IPS-20b (cell line): ENCODE data around the gene CCNK.

Experiments used
- H3K27ac ChIP-seq: one replicate; pipeline ENCODE4 v1.5.1; 2013; ENCODE audit warnings: low read length
- H3K27me3 ChIP-seq: 2 replicates; pipeline ENCODE4 v1.6.1; 2013; ENCODE audit warnings: mild to moderate bottlenecking, low read length, inconsistent platforms; ENCODE audit not compliant: insufficient read depth
- H3K36me3 ChIP-seq: 2 replicates; pipeline ENCODE4 v1.6.1; 2013; ENCODE audit warnings: low read depth, mild to moderate bottlenecking, inconsistent platforms, low read length, moderate library complexity; ENCODE audit not compliant: insufficient read depth
- H3K4me1 ChIP-seq: 2 replicates; pipeline ENCODE4 v1.6.1; 2013; ENCODE audit warnings: mild to moderate bottlenecking, control low read depth, inconsistent platforms, low read length, moderate library complexity; ENCODE audit not compliant: insufficient read depth
- H3K4me3 ChIP-seq: 2 replicates; pipeline ENCODE4 v1.5.1; 2013; ENCODE audit warnings: mild to moderate bottlenecking, low read length, inconsistent platforms
- H3K9ac ChIP-seq: 2 replicates; pipeline ENCODE4 v1.6.1; 2013; ENCODE audit warnings: low read depth, mild to moderate bottlenecking, inconsistent platforms, low read length, moderate library complexity
- H3K9me3 ChIP-seq: 2 replicates; pipeline ENCODE4 v1.6.1; 2013; ENCODE audit warnings: mild to moderate bottlenecking, low read depth, low read length, inconsistent platforms; ENCODE audit not compliant: insufficient read depth

Gene CCNK

DNA sequence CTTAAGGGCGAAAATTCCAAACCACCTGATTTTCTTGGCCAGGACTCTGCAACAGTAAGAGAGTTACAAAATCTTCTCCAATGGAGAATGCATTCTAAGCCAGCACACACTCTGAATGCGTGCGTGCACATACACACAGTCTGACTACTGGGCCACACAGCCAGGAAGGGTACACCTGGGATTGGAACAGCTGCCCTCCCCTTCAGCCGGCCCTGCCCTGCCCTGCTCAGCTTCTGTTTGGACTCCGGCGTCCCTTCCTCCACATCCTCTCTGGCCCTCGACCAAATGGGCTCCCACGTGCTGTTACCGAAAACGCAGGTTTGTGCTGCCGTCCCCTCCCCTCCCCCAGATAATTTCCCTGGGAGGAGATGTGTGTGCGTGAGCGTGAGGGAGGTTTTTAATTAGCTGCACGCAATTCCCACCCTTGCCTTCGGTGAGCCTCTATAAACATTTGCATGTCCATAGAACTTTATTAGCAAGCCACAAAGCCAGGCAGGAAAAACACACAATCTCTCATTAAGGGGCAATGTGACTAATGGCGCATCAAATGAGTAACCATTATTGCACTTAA lies 43.0 kb downstream of the CCNK start:
- Histone ChIP-seq H3K9me3 (no peaks in the 10 kb centered on the region), H3K9ac (peak overlapping the region; percentile 14; the same call in 1 of the 2 replicates), H3K4me1 (peaks cover 20% of the 10 kb centered on the region; the same call in 1 of the 2 replicates), H3K36me3 (no peaks in the 10 kb centered on the region), H3K27ac (no peak overlapping the region), H3K27me3 (no peaks in the 10 kb centered on the region), H3K4me3 (no peak overlapping the region)

DNA sequence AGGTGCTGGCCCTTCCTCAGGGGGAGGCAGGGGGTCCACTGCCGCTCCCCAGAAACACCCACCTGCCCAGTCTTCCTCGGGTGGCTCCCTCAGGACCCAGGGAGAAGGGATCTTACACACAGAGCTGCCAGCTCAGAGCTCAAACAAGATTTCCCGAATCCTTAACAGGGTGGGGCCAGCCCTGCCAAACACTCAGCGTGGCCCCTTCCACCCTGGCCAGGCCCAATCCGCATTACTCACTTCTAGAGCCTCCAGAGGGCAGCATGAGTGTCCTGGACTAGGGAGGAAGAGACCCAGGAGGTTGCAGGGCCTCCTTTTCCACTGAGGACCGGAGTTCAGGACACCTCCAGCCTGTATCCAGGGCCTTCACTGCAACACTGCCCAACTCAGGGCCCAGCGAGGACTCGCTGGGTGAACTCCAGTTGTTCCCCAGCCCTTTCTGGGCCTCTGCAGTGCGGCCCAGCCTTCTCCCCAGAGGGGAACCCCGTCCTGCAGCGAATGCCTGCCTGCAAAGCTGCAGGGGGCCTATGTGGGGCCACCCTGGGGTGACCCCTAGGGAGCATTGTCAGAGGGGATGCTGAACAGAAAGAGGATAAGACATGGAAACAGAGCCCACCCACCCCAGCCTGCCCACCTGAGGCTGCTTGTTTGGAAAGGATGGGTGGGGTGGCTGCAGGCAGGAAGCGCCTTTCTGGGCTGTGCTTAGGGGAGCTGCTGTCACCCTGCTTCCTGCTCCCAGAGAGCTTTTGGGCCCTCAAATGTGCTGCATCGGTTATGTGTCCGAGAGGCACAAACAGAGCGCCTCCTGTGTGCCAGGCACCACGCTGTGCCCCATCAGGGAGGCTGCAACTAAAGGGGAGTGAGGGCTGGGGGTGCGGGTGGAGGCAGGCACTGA lies 43.8 kb downstream of the CCNK start:
- H3K9me3 ChIP-seq = no peaks in the 10 kb centered on the region
- H3K27me3 ChIP-seq = no peaks in the 10 kb centered on the region
- peak overlapping the region; percentile 14; the same call in 1 of the 2 replicates for H3K9ac ChIP-seq
- no peak overlapping the region for H3K27ac ChIP-seq
- H3K36me3 ChIP-seq = no peaks in the 10 kb centered on the region
- peaks cover 20% of the 10 kb centered on the region; the same call in 1 of the 2 replicates for H3K4me1 ChIP-seq
- H3K4me3 ChIP-seq = no peak overlapping the region

DNA sequence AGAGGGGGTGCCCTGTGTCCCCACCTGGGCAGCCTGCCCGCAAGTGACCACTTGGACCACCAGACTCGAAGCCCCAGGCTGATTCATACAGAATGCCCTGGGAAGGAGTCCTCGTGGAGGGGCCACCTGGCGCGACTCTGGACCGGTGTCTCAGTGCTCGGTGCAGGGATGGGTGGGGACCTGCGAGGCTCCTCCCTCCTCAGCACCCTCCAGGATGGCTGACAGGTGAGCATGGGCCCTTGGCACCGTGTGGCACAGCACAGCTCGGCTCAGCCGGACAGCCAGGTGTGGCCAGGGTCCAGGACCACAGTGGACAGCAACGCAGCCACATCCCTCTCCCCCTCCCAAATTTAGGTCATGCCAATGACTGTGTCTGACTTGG lies 44.5 kb downstream of the CCNK start:
- H3K9me3 ChIP-seq = no peaks in the 10 kb centered on the region
- H3K36me3 ChIP-seq = no peaks in the 10 kb centered on the region
- H3K27me3 ChIP-seq = no peaks in the 10 kb centered on the region
- no peak overlapping the region for H3K9ac ChIP-seq
- peaks cover 22% of the 10 kb centered on the region for H3K4me1 ChIP-seq
- H3K4me3 ChIP-seq = no peak overlapping the region
- no peak overlapping the region for H3K27ac ChIP-seq

DNA sequence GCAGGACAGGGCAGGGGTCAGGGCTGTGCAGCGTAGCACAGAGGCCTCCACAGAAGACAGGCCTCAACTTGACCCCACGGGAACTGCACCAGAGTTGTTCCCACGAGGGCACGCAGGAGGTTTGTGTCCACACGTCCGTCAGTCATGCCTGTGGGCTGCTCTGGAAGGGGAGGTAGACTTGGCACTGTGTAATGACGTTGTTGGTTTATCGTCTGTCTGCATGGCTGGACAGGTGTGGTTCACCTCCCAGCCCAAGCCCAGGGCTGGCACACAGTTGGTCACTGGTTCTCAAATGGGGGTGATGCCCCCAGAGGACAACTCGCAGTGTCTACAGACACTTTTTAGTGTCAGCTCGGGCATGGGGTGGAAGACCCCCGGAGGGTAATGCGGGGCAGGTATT lies 45.8 kb downstream of the CCNK start:
- no peak overlapping the region for H3K9ac ChIP-seq
- H3K9me3 ChIP-seq = no peaks in the 10 kb centered on the region
- H3K4me1 ChIP-seq = peaks cover 29% of the 10 kb centered on the region
- no peaks in the 10 kb centered on the region for H3K27me3 ChIP-seq
- H3K4me3 ChIP-seq = no peak overlapping the region
- H3K27ac ChIP-seq = no peak overlapping the region
- H3K36me3 ChIP-seq = no peaks in the 10 kb centered on the region

DNA sequence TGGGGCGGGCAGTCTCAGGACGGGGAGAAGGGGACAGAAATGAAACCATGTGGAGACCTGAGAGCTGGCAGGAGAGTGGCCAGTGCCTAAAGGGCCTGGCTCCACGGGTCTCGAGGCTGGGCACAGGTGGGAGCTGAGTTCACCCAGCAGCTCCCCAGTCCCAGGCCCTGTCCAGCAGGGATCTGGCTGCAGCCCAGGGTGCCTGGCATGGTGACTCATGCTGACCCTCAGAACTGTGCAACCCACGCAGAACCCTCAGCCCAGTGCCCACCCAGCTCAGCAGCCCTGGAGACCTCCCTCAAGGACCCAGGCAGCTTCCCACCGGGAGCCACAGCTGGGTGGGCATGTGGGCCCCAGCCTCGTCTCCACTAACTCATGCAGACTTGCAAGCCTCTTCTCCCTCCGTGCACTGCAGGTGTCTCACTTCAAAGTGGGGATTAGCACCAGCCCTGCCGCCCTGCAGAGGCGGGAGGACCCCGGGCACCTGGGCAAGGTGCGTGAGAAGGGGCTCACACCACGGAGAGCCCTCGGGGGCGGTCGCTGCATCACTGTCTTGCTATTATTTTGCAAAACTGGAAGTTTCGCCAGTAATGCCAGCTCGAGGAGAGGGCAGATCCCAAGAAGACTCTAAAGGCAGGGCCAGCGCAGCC lies 46.3 kb downstream of the CCNK start:
- H3K27me3 ChIP-seq = no peaks in the 10 kb centered on the region
- H3K9me3 ChIP-seq = no peaks in the 10 kb centered on the region
- H3K27ac ChIP-seq = no peak overlapping the region
- no peak overlapping the region for H3K9ac ChIP-seq
- no peaks in the 10 kb centered on the region for H3K36me3 ChIP-seq
- H3K4me3 ChIP-seq = no peak overlapping the region
- peaks cover 28% of the 10 kb centered on the region for H3K4me1 ChIP-seq

DNA sequence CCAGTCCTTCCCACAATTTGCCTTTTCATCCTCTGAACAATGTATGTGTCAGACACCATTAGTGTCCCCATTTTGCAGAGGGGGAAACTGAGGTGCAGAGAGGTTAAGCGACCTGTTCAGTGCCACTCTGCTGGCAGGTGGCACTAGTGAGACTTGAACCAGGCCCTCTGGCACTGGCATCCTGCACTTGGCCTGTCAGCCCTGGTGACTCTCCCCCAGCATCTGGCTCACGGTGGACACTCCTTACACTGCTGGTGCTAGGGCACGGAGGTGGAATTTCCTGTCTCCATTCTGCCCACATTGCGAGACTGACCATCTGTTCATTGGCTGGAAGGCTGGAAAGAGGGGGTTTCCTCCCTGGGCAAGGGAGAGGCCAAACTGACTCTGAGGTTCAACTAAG lies 48.7 kb downstream of the CCNK start:
- Histone ChIP-seq H3K4me1 (peaks cover 12% of the 10 kb centered on the region), H3K27me3 (no peaks in the 10 kb centered on the region), H3K9me3 (no peaks in the 10 kb centered on the region), H3K4me3 (no peak overlapping the region), H3K9ac (no peak overlapping the region), H3K27ac (no peak overlapping the region), H3K36me3 (no peaks in the 10 kb centered on the region)

DNA sequence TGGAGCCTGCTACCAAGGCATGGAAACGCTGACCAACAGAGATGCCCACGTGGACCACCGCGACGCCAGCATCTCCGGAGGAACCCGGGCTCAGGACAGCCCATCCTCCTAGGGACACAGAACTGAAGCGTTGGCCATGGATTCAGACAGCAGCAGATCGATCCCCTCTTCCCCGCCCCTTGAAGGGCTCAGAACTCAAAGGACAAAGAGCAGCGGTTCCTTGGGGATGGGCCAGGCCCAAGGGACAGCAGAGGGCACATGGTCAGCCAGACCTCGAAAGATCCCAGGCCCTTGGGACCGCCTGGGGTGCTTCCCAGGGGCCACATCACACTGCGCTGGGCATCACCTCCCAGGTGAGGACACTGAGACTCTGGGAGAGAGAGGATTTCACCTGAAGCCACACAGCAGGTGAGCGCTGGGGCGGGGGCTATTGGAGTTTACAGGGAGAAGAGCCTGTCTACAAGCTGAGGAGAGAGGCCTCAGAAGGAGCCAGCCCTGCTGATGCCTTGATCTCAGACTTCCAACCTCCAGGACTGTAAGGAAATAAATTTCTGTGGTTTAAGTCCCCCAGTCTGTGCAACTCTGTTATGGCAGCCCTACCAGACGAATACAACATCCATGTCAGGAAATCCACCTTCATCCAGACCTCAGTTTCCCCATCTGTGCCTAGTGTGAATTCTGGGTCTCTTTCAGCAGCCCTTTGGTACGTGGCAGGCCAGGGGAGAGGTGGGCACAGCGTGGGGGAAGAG lies 49.4 kb downstream of the CCNK start:
- Histone ChIP-seq H3K27ac (peak overlapping the region; percentile 39), H3K9ac (no peak overlapping the region; the same call in 1 of the 2 replicates)

DNA sequence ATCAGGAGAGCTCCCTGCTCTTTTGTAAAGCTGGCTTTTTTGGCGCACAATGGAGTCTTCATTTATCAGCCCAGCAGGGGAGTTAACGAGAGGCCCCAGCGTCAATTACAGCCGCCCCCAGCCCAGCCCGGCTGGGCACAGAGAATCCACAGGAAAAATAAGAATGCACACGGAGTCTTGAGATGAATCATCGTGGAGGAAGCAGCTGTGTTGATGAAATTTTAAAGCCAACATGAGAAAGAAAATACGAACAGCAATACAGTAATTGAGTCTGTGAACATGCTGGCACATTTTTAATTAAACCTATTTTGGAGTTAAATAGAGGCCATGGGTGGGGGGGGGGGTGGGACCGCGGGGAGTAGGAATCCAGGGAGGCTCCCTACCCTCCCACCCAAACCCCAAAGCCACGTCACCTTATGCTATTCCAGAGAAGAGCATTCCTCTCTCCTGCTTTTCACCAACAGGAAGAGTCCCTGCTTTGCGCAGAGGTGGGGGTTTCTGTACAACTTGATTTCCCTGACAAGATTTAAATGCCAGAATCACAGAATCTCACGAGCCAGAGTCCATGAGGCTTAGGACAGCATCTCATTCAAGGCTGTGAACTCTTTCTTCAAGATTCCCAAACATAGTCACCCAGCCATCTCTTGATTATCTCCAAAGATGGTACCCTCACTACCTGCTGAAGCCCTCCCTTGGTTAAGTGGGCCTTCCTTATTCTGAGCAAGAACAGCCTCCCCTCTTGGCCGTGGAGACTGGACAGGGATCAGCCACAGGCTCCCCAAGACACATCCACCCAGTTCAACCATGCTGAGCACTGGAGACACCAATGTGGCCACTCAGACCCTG lies 50.3 kb downstream of the CCNK start:
- H3K27ac ChIP-seq = peak overlapping the region; percentile 39
- H3K4me1 ChIP-seq = peaks cover 9% of the 10 kb centered on the region
- no peak overlapping the region; the same call in 1 of the 2 replicates for H3K9ac ChIP-seq
- no peak overlapping the region for H3K4me3 ChIP-seq
- no peaks in the 10 kb centered on the region for H3K27me3 ChIP-seq
- no peaks in the 10 kb centered on the region for H3K36me3 ChIP-seq
- H3K9me3 ChIP-seq = no peaks in the 10 kb centered on the region

More for the DNA sequence above, 49.4 kb downstream of the CCNK start:
- no peaks in the 10 kb centered on the region for H3K9me3 ChIP-seq
- H3K4me3 ChIP-seq = no peak overlapping the region
- H3K27me3 ChIP-seq = no peaks in the 10 kb centered on the region
- peaks cover 9% of the 10 kb centered on the region for H3K4me1 ChIP-seq
- no peaks in the 10 kb centered on the region for H3K36me3 ChIP-seq

DNA sequence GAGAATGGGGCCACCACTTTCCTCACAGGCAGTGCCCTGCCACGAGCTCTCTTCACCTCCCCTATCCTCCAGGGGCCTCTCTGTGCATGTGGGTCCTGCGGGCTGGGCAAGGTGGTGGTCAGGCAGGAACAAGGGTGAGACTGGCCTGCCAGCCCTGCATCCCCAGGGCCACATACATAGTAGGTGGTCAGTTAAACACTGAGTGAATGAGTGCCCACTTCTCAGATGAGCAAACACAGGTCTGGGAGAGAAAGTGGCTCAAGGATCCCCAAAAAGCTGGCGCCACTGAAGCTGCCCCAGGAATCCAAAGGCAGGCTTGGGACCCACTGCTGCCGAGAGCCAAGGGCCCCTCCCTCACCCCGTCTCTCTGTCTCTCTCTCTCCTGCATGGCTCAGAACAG lies 51.1 kb downstream of the CCNK start:
- Histone ChIP-seq H3K9ac (no peak overlapping the region), H3K9me3 (no peaks in the 10 kb centered on the region), H3K27ac (no peak overlapping the region), H3K27me3 (no peaks in the 10 kb centered on the region), H3K4me1 (peaks cover 9% of the 10 kb centered on the region), H3K36me3 (no peaks in the 10 kb centered on the region), H3K4me3 (no peak overlapping the region)

DNA sequence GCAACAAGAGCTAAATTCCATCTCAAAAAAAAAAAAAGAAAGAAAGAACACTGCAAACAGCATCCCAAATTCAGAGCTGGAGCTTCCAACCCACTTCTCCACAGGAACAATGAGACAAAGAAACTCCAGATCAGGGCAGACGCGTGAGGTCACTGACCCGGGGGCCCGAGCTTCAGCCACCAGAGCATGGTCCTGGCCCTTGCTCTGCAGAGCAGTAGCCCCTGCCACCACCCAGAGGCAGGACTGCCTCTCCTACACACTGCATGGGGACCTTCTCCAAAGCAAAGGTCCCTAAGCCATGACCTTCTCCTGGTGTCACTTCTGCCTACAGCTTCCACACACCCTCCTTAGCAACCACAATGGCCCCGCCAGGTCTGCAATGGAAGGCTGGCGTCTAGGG lies 53.1 kb downstream of the CCNK start:
- Histone ChIP-seq H3K9ac (no peak overlapping the region), H3K4me1 (peaks cover 20% of the 10 kb centered on the region), H3K27ac (no peak overlapping the region), H3K36me3 (no peaks in the 10 kb centered on the region), H3K27me3 (no peaks in the 10 kb centered on the region), H3K4me3 (no peak overlapping the region), H3K9me3 (no peaks in the 10 kb centered on the region)

DNA sequence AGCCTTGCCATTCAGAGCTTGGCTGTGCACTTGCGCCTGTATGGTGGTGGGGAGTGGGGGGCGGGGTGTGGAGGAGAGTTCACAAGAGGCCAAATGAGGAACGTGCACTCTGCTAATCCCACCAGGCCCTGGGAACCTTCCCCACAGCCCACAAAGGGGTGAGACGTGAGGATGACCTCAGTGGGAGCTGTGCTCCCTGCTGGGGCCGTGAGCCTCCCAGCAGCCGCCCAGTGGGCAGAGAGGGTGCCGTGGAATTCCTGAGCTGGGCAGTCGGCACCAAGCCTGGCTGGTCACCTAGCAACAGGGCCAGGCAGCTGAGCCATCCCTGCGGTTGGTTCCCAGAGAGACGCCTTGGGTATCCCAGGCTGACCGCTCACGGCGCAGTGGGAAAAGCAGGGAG lies 53.7 kb downstream of the CCNK start:
- H3K9ac ChIP-seq = no peak overlapping the region
- peaks cover 20% of the 10 kb centered on the region for H3K4me1 ChIP-seq
- H3K36me3 ChIP-seq = no peaks in the 10 kb centered on the region
- no peak overlapping the region for H3K27ac ChIP-seq
- H3K4me3 ChIP-seq = no peak overlapping the region
- no peaks in the 10 kb centered on the region for H3K27me3 ChIP-seq
- no peaks in the 10 kb centered on the region for H3K9me3 ChIP-seq
